ENCODE results near the gene CD1B.
"Not testable (repeated sequence)": the region's sequence is repeated elsewhere in the genome, so short reads cannot be mapped to it uniquely, and the experiment has no call there.

The CD1B gene

GRCh38 chr1:158328426-158328825 is 2.9 kb downstream of the CD1B start:
- DNase-seq (ENCODE audit: low read depth): no peak

- DNase-seq (ENCODE audit: low read depth): no peak
These were observed 3.9 kb downstream of the CD1B start for GRCh38 chr1:158327481-158327880.

- DNase-seq (ENCODE audit: low read depth): no peak
These were observed 6.9 kb downstream of the CD1B start for GRCh38 chr1:158324395-158324794.

GRCh38 chr1:158323866-158324265 is 7.5 kb downstream of the CD1B start:
- no peak for DNase-seq (ENCODE audit: low read depth)

GRCh38 chr1:158311066-158311465 is 20.3 kb downstream of the CD1B start:
- DNase-seq (ENCODE audit: low read depth): no peak

- no peak for DNase-seq (ENCODE audit: low read depth)
These were observed 20.7 kb downstream of the CD1B start for GRCh38 chr1:158310623-158311022.

- DNase-seq (ENCODE audit: low read depth): no peak
These were observed 35.5 kb downstream of the CD1B start for GRCh38 chr1:158295791-158296190.

GRCh38 chr1:158290321-158290844 is 40.9 kb downstream of the CD1B start:
- no peak for DNase-seq (ENCODE audit: low read depth)

GRCh38 chr1:158289811-158290210 is 41.5 kb downstream of the CD1B start, which contains the start of gene CD1C:
TSS of gene CD1C (plus strand) at chr1:158289923. CDS start at chr1:158290065, 142 bp downstream.
- no peak for DNase-seq (ENCODE audit: low read depth)

GRCh38 chr1:158286941-158287346 is 44.4 kb downstream of the CD1B start:
- no peak for DNase-seq (ENCODE audit: low read depth)

GRCh38 chr1:158286487-158286886 is 44.8 kb downstream of the CD1B start:
- DNase-seq (ENCODE audit: low read depth): no peak

- no peak for DNase-seq (ENCODE audit: low read depth)
These were observed 45.5 kb downstream of the CD1B start for GRCh38 chr1:158285756-158286241.

- DNase-seq (ENCODE audit: low read depth): no peak
These were observed 47.4 kb downstream of the CD1B start for GRCh38 chr1:158283965-158284364.

GRCh38 chr1:158282421-158282820 is 48.9 kb downstream of the CD1B start:
- DNase-seq (ENCODE audit: low read depth): not testable (repeated sequence)
